HEK293 (cell line): ENCODE results near the gene AKR1C1.
"Not testable (repeated sequence)": the region's sequence is repeated elsewhere in the genome, so short reads cannot be mapped to it uniquely, and the experiment has no call there.

Source experiments
- CTCF ChIA-PET: fragments of 350-600 bp; formaldehyde crosslinking; extraction: SDS; loops from one replicate; lab custom pipeline; 2021; ENCODE audit warnings: antibody characterized with exemption; lab: Yijun Ruan, JAX
- POLR2A ChIA-PET: fragments of 300-600 bp; formaldehyde crosslinking; extraction: SDS; loops from one replicate; lab custom pipeline; 2020; ENCODE audit warnings: antibody characterized with exemption, inconsistent platforms; lab: Yijun Ruan, JAX
- H3K27ac ChIP-seq: fragments of 200-500 bp; sonication (Bioruptor generic); 2 replicates; pipeline ENCODE4 v1.5.1; 2014; ENCODE audit warnings: low read depth, low read length, control low read depth, inconsistent platforms; ENCODE audit errors: extremely low read depth
- H3K36me3 ChIP-seq, 2 experiments: fragments of 200-500 bp in 1 of 2; sonication (Bioruptor generic) in 1 of 2; 1 replicate in 1 of 2; 2 replicates in 1 of 2; pipeline ENCODE4 v1.5.1; 2014 to 2017; ENCODE audit warnings: inconsistent platforms in 2 of 2, low read length in 2 of 2; ENCODE audit not compliant: control insufficient read depth in 2 of 2, insufficient read depth in 1 of 2
- H3K4me1 ChIP-seq: fragments of 200-500 bp; sonication (Bioruptor generic); 2 replicates; pipeline ENCODE4 v1.5.1; 2014; ENCODE audit warnings: mild to moderate bottlenecking, low read length, inconsistent platforms; ENCODE audit not compliant: control insufficient read depth, insufficient read depth
- H3K4me3 ChIP-seq: 2 replicates; pipeline ENCODE4 v1.5.1; 2011; ENCODE audit warnings: low read depth, mild to moderate bottlenecking, control low read depth, low read length, moderate library complexity
- H3K9me3 ChIP-seq: fragments of 200-500 bp; sonication (Bioruptor generic); 2 replicates; pipeline ENCODE4 v1.5.1; 2014; ENCODE audit warnings: low read depth, low read length, inconsistent platforms; ENCODE audit not compliant: control insufficient read depth, insufficient read depth
- FEZF1 ChIP-seq: fragments of 450-650 bp; formaldehyde crosslinking; IDR thresholded peaks from 2 replicates; pipeline ENCODE4 v1.5.1; 2016; ENCODE audit warnings: missing biosample characterization, missing genetic modification characterization
- SCRT1 ChIP-seq: fragments of 450-650 bp; formaldehyde crosslinking; IDR thresholded peaks from 2 replicates; pipeline ENCODE4 v1.5.1; 2016; ENCODE audit warnings: missing biosample characterization, missing genetic modification characterization, borderline replicate concordance
- ZFP37 ChIP-seq: fragments of 450-650 bp; formaldehyde crosslinking; IDR thresholded peaks from 2 replicates; pipeline ENCODE4 v1.5.1; 2016; ENCODE audit warnings: missing biosample characterization, missing genetic modification characterization
- ZFP69B ChIP-seq: fragments of 450-650 bp; formaldehyde crosslinking; IDR thresholded peaks from 2 replicates; pipeline ENCODE4 v1.5.1; 2016; ENCODE audit warnings: missing biosample characterization, missing genetic modification characterization
- ZNF157 ChIP-seq: fragments of 450-650 bp; formaldehyde crosslinking; IDR thresholded peaks from 2 replicates; pipeline ENCODE4 v1.5.1; 2016; ENCODE audit warnings: missing biosample characterization, missing genetic modification characterization
- ZNF19 ChIP-seq: fragments of 450-650 bp; formaldehyde crosslinking; IDR thresholded peaks from 2 replicates; pipeline ENCODE4; 2016; ENCODE audit warnings: missing biosample characterization, missing genetic modification characterization, low read depth
- ZNF266 ChIP-seq: fragments of 450-650 bp; formaldehyde crosslinking; IDR thresholded peaks from 2 replicates; pipeline ENCODE4 v1.5.1; 2016; ENCODE audit warnings: missing biosample characterization, missing genetic modification characterization, low read depth
- ZNF335 ChIP-seq: fragments of 450-650 bp; formaldehyde crosslinking; conservative IDR thresholded peaks from 2 replicates; pipeline ENCODE4 v1.5.1; 2016; ENCODE audit warnings: missing biosample characterization, missing genetic modification characterization
- ZNF37A ChIP-seq: fragments of 450-650 bp; IDR thresholded peaks from 2 replicates; pipeline ENCODE4 v1.5.1; 2018; ENCODE audit warnings: missing biosample characterization, missing genetic modification characterization
- ZNF394 ChIP-seq: fragments of 450-650 bp; formaldehyde crosslinking; IDR thresholded peaks from 2 replicates; pipeline ENCODE4 v1.5.1; 2016; ENCODE audit warnings: missing biosample characterization, missing genetic modification characterization, mild to moderate bottlenecking, moderate library complexity, borderline replicate concordance
- ZNF785 ChIP-seq: fragments of 450-650 bp; formaldehyde crosslinking; IDR thresholded peaks from 2 replicates; pipeline ENCODE4 v1.5.1; 2016; ENCODE audit warnings: missing biosample characterization, missing genetic modification characterization
- ZSCAN23 ChIP-seq: fragments of 450-650 bp; formaldehyde crosslinking; IDR thresholded peaks from 2 replicates; pipeline ENCODE4 v1.5.1; 2016; ENCODE audit warnings: missing biosample characterization, missing genetic modification characterization
- TF ChIP-seq, protein P1 (sequence below): fragments of 450-650 bp; formaldehyde crosslinking; optimal IDR thresholded peaks from 2 replicates; pipeline ENCODE3; 2016; ENCODE audit warnings: missing biosample characterization, mild to moderate bottlenecking, missing genetic modification characterization
- TF ChIP-seq, protein P2 (sequence below): fragments of 450-650 bp; formaldehyde crosslinking; IDR thresholded peaks from 2 replicates; pipeline ENCODE4 v1.5.1; 2016; ENCODE audit warnings: missing biosample characterization, missing genetic modification characterization, borderline replicate concordance
- TF ChIP-seq, protein P3 (sequence below): fragments of 450-650 bp; formaldehyde crosslinking; IDR thresholded peaks from 2 replicates; pipeline ENCODE4 v1.5.1; 2017; ENCODE audit warnings: missing biosample characterization, missing genetic modification characterization
- TF ChIP-seq, protein P4 (sequence below): fragments of 450-650 bp; formaldehyde crosslinking; conservative IDR thresholded peaks from 2 replicates; pipeline ENCODE4 v1.5.1; 2016; ENCODE audit warnings: low read depth, missing biosample characterization, missing genetic modification characterization
- TF ChIP-seq, protein P5 (sequence below): fragments of 450-650 bp; formaldehyde crosslinking; IDR thresholded peaks from 2 replicates; pipeline ENCODE4 v1.5.1; 2016; ENCODE audit warnings: missing biosample characterization, missing genetic modification characterization

Gene AKR1C1

DNA sequence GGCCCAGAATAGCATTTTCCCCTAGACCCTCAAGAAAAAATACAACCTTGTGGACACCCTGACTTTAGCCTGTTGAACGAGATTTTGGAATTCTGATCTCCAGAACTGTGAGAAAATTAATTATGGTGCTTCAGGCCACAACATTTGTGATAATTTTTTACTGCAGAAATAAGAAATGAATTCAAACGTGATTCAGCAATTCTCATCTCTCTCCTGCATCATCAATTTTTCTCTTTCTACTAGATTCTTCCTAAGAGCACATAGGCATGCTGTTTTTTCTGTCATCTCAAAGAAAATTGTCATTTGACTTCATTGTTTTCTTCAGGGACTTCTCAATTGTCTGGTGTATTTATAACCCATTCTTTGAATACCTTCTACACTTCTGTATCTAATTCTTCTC, 49.4 kb downstream of the AKR1C1 start:
- POLR2A ChIA-PET = no interaction called here
- Histone ChIP-seq H3K4me3 (no peak overlapping the region), H3K27ac (no peak overlapping the region), H3K4me1 (no peaks in the 10 kb centered on the region), H3K9me3 (no peaks in the 10 kb centered on the region), H3K36me3 (no peaks in the 10 kb centered on the region)
- no peak for TF ChIP-seq ZNF266 (tag by site-specific recombination)
- no peak for TF ChIP-seq ZNF394 (tag by site-specific recombination)
- TF ChIP-seq, protein P1, sequence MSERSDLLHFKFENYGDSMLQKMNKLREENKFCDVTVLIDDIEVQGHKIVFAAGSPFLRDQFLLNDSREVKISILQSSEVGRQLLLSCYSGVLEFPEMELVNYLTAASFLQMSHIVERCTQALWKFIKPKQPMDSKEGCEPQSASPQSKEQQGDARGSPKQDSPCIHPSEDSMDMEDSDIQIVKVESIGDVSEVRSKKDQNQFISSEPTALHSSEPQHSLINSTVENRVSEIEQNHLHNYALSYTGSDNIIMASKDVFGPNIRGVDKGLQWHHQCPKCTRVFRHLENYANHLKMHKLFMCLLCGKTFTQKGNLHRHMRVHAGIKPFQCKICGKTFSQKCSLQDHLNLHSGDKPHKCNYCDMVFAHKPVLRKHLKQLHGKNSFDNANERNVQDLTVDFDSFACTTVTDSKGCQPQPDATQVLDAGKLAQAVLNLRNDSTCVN (tag by site-specific recombination) = no peak
- no peak for TF ChIP-seq ZNF785 (tag by site-specific recombination)
- TF ChIP-seq ZNF157 (tag by site-specific recombination) = no peak
- no peak for TF ChIP-seq ZSCAN23
- no peak for TF ChIP-seq ZNF19 (tag by site-specific recombination)
- CTCF ChIA-PET = no interaction called here

DNA sequence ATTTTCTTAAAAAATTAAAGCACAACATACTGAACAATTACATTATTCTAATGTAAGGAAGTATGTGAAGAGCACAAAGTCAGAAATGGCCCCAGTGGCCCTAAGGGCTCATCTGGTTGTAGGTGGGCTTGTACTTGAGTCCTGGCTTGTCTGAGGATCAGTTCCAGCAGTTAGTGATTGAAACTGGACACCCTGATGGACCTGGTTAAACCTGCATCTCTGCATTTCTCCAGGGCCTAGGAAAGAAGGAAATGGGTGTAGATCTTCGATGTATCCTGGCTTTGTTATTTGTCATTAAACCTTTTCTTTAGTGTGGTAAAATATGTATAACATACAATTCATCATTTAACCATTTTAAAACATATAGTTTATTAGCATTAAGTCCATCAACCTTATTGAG, 50.2 kb downstream of the AKR1C1 start:
- TF ChIP-seq, protein P2, sequence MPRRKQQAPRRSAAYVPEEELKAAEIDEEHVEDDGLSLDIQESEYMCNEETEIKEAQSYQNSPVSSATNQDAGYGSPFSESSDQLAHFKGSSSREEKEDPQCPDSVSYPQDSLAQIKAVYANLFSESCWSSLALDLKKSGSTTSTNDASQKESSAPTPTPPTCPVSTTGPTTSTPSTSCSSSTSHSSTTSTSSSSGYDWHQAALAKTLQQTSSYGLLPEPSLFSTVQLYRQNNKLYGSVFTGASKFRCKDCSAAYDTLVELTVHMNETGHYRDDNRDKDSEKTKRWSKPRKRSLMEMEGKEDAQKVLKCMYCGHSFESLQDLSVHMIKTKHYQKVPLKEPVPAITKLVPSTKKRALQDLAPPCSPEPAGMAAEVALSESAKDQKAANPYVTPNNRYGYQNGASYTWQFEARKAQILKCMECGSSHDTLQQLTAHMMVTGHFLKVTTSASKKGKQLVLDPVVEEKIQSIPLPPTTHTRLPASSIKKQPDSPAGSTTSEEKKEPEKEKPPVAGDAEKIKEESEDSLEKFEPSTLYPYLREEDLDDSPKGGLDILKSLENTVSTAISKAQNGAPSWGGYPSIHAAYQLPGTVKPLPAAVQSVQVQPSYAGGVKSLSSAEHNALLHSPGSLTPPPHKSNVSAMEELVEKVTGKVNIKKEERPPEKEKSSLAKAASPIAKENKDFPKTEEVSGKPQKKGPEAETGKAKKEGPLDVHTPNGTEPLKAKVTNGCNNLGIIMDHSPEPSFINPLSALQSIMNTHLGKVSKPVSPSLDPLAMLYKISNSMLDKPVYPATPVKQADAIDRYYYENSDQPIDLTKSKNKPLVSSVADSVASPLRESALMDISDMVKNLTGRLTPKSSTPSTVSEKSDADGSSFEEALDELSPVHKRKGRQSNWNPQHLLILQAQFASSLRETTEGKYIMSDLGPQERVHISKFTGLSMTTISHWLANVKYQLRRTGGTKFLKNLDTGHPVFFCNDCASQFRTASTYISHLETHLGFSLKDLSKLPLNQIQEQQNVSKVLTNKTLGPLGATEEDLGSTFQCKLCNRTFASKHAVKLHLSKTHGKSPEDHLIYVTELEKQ (tag by site-specific recombination) = no peak
- TF ChIP-seq, protein P3, sequence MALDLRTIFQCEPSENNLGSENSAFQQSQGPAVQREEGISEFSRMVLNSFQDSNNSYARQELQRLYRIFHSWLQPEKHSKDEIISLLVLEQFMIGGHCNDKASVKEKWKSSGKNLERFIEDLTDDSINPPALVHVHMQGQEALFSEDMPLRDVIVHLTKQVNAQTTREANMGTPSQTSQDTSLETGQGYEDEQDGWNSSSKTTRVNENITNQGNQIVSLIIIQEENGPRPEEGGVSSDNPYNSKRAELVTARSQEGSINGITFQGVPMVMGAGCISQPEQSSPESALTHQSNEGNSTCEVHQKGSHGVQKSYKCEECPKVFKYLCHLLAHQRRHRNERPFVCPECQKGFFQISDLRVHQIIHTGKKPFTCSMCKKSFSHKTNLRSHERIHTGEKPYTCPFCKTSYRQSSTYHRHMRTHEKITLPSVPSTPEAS (tag by site-specific recombination) = no peak
- TF ChIP-seq ZNF335 (tag by site-specific recombination) = no peak
- TF ChIP-seq SCRT1 (tag by site-specific recombination) = no peak
- no peak for TF ChIP-seq ZFP69B (tag by site-specific recombination)
- TF ChIP-seq ZFP37 (tag by site-specific recombination) = no peak
- no peak for TF ChIP-seq ZNF37A (tag by site-specific recombination)
- TF ChIP-seq, protein P4, sequence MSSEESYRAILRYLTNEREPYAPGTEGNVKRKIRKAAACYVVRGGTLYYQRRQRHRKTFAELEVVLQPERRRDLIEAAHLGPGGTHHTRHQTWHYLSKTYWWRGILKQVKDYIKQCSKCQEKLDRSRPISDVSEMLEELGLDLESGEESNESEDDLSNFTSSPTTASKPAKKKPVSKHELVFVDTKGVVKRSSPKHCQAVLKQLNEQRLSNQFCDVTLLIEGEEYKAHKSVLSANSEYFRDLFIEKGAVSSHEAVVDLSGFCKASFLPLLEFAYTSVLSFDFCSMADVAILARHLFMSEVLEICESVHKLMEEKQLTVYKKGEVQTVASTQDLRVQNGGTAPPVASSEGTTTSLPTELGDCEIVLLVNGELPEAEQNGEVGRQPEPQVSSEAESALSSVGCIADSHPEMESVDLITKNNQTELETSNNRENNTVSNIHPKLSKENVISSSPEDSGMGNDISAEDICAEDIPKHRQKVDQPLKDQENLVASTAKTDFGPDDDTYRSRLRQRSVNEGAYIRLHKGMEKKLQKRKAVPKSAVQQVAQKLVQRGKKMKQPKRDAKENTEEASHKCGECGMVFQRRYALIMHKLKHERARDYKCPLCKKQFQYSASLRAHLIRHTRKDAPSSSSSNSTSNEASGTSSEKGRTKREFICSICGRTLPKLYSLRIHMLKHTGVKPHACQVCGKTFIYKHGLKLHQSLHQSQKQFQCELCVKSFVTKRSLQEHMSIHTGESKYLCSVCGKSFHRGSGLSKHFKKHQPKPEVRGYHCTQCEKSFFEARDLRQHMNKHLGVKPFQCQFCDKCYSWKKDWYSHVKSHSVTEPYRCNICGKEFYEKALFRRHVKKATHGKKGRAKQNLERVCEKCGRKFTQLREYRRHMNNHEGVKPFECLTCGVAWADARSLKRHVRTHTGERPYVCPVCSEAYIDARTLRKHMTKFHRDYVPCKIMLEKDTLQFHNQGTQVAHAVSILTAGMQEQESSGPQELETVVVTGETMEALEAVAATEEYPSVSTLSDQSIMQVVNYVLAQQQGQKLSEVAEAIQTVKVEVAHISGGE = no peak
- TF ChIP-seq, protein P5, sequence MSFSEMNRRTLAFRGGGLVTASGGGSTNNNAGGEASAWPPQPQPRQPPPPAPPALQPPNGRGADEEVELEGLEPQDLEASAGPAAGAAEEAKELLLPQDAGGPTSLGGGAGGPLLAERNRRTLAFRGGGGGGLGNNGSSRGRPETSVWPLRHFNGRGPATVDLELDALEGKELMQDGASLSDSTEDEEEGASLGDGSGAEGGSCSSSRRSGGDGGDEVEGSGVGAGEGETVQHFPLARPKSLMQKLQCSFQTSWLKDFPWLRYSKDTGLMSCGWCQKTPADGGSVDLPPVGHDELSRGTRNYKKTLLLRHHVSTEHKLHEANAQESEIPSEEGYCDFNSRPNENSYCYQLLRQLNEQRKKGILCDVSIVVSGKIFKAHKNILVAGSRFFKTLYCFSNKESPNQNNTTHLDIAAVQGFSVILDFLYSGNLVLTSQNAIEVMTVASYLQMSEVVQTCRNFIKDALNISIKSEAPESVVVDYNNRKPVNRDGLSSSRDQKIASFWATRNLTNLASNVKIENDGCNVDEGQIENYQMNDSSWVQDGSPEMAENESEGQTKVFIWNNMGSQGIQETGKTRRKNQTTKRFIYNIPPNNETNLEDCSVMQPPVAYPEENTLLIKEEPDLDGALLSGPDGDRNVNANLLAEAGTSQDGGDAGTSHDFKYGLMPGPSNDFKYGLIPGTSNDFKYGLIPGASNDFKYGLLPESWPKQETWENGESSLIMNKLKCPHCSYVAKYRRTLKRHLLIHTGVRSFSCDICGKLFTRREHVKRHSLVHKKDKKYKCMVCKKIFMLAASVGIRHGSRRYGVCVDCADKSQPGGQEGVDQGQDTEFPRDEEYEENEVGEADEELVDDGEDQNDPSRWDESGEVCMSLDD = no peak
- no peak for TF ChIP-seq FEZF1 (tag by site-specific recombination)
- Histone ChIP-seq H3K27ac (no peak overlapping the region), H3K4me3 (no peak overlapping the region), H3K9me3 (no peaks in the 10 kb centered on the region), H3K36me3 (no peaks in the 10 kb centered on the region), H3K4me1 (no peaks in the 10 kb centered on the region)
- CTCF ChIA-PET = no interaction called here
- POLR2A ChIA-PET = no interaction called here

DNA sequence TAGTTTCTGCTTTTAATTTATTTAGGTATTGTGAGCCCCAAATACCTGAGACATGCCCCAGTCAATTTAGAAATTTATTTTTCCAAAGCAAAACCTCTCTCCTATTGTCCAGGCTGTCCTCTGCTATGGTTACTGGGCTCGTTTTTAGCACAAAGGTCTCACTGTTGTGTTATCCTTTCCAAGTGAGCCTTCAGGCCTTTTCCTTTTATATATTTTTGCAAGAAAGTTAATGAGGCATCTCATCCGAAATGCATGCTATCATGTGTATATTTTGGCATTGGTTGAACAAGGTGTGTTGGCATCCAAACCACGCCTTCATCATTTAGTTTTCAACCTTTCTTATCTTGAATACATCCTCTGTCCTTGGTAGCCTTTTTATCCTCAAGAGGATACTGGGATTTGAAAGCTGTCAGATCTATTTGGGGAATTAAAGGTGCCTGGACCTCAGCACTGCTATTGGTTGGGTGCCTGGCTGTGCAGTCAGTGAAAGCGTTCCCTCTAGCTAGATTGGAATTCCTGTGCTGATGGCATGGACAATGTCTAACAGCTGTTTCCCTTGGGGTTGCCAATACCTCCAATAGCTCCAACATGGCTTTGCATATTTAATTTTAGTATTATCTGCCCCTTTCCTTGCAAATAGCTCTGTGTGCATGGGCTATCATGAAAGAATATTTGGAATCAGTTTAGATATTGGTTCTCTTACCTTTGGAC, 51.1 kb downstream of the AKR1C1 start:
- CTCF ChIA-PET, H3K4me3 ChIP-seq, H3K4me1 ChIP-seq, H3K36me3 ChIP-seq, POLR2A ChIA-PET, H3K27ac ChIP-seq, H3K9me3 ChIP-seq: not testable (repeated sequence)
